Vagina (tissue), 2 donors: ENCODE data around the gene LRRIQ1.

Experiments
- CTCF ChIP-seq, 3 experiments: fragments of 450-650 bp in 2 of 3; fragments of 200-600 bp in 1 of 3; sonication (generic) in 1 of 3; IDR thresholded peaks; one replicate each; pipeline ENCODE4 v1.5.1; 2017 to 2019; ENCODE audit warnings: antibody characterized with exemption in 3 of 3, mild to moderate bottlenecking in 2 of 3, moderate library complexity in 2 of 3
- POLR2A ChIP-seq, 2 donors: fragments of 450-650 bp; IDR thresholded peaks; one replicate each; pipeline ENCODE4 v1.6.1; 2017; ENCODE audit warnings: antibody characterized with exemption in 2 of 2, mild to moderate bottlenecking in 2 of 2, moderate library complexity in 2 of 2

- TF ChIP-seq CTCF (IDR thresholded peaks at IDR 0.05) (no peak), POLR2A (IDR thresholded peaks at IDR 0.05) (no peak)
These were observed 35.4 kb upstream of the LRRIQ1 start for GRCh38 chr12:85000729-85001128.
